Measurements from ENCODE around the gene ABHD18. TPM values are rescaled to one million over a fixed set of nuclear protein-coding genes. Genes with fewer than 3 reads are reported as not detected.
"Not testable (repeated sequence)": the region's sequence is repeated elsewhere in the genome, so short reads cannot be mapped to it uniquely, and the experiment has no call there.

The ABHD18 gene
- total RNA-seq: 10 to 100 TPM; 24.5 to 24.6 TPM

DNA sequence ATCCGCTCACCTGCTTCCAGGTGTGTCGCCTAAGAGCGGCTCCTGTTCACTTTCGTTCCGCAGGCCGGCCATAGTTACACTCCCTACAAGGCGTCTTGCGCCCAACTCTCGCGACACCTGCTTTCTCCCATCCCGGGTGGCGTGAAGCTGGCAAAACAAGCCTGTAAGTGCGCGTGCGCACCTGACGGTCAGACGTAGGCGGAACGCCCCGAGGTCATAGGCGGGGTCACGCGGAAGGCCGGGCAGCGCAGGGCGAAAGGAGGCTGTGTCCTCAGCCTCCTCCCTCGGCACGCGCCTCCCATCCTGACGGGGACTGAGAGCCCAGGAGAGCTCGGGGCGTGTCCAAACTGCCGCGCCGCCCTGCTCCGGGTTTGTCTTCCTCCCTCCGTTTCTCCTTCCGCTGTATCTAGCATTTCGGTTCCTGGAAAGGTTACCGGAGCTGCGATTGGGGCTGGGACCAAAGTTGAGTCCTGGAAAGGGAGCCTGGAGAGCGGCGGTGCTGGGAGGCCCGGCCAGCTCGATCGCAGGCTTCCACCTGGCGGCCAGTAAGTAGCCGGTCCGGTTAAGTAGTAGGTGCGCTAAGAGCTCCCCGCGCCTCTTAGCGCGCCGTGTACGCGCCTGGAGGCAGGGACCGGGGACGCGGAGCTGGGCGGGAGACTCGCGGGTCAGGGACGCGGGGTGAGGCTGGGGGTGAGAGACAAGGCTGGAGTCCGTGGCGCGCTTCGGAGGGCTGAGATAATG is at the start of gene ABHD18, which contains the start of gene MFSD8:
Gene ABHD18 (plus strand): TSS at position 345 of the 741 bp plus-strand sequence. CDS start 17,550 bp downstream, outside the sequence.
Gene MFSD8 (minus strand): TSS at position 112 of the 741 bp plus-strand sequence. CDS start 40 bp downstream, at position 72.
- ATAC-seq (replicated peaks): peak; percentile 97
- Mint-ChIP-seq H3K9me3 (no peaks in the 10 kb centered on the region), H3K4me1 (peaks cover 22% of the 10 kb centered on the region), H3K4me3 (peak within 1 kb of the TSS; percentile 97), H3K36me3 (ENCODE audit: low read depth) (peaks cover 50% of the 10 kb centered on the region), H3K27me3 (no peaks in the 10 kb centered on the region), H3K27ac (peak within 1 kb of the TSS; percentile 90)

DNA sequence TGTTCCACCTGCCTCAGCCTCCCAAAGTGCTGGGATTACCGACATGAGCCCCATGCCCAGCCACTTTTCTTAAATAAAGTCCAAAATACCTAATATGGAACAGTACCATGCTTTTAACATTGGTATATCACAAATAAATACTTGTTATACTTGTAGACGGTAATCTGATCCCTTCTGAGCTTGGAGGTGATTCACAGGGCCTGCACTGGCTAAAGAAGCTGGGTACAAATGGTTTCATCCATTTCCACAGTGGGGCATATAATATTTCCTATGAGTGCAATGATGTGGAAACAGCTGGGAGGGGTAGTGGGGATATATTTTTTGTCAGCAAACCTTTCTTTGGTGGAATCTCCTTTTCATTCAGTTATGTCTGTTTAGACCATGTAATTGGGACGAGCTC is 48.7 kb upstream of the ABHD18 start:
- H3K27ac Mint-ChIP-seq: no peak overlapping the region
- ATAC-seq (replicated peaks): no peak
- no peak overlapping the region for H3K4me3 Mint-ChIP-seq

DNA sequence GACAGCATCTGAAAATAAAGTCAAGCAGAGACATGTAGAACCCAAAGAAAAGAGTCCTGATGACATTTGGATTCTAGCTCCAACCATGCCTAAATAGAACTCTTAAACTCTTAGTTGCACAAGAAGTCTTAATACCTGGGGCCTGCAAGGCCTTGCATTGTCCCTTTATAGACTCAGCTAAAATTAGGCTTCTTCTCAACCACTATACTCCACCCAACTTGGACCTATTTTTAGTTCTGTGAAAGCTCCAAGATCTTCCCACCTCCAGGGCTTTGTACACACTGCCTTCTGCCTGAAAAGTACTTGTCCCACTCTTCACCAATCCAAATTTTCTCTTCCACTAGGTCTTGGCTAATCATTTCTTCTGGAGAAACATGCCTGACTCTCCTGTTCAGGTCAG is 48.1 kb upstream of the ABHD18 start:
- no peak overlapping the region for H3K27ac Mint-ChIP-seq
- no peaks in the 10 kb centered on the region for H3K27me3 Mint-ChIP-seq
- no peak overlapping the region for H3K4me3 Mint-ChIP-seq
- ATAC-seq (replicated peaks): no peak
- peaks cover 51% of the 10 kb centered on the region for H3K36me3 Mint-ChIP-seq (ENCODE audit: low read depth)
- H3K4me1 Mint-ChIP-seq: no peaks in the 10 kb centered on the region
- H3K9me3 Mint-ChIP-seq: no peaks in the 10 kb centered on the region

More for the DNA sequence above, 48.7 kb upstream of the ABHD18 start:
- H3K4me1 Mint-ChIP-seq: no peaks in the 10 kb centered on the region
- H3K9me3 Mint-ChIP-seq: no peaks in the 10 kb centered on the region
- peaks cover 44% of the 10 kb centered on the region for H3K36me3 Mint-ChIP-seq (ENCODE audit: low read depth)
- H3K27me3 Mint-ChIP-seq: no peaks in the 10 kb centered on the region

DNA sequence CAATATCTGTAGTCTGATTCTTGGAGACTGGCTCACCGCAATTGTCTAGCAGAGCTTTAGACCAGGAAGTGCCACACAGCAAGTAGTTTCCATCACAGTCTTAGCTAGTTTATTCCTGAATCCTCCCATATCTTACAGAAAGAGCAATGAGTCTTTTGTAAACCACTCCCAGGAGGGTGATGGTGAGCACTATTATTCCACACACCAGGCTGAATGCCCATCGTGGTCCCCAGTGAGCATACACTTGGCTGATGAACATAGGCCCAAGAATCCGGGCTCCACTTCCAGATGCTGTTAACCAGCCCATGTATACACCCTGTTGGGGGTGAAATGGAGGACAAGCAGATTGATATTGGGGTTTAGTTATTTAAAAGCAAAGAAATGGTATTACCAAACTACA is 44.7 kb upstream of the ABHD18 start:
- ATAC-seq (replicated peaks): no peak
- H3K9me3 Mint-ChIP-seq: no peaks in the 10 kb centered on the region
- no peaks in the 10 kb centered on the region for H3K4me1 Mint-ChIP-seq
- H3K27me3 Mint-ChIP-seq: no peaks in the 10 kb centered on the region
- no peak overlapping the region for H3K27ac Mint-ChIP-seq
- H3K4me3 Mint-ChIP-seq: no peak overlapping the region
- H3K36me3 Mint-ChIP-seq (ENCODE audit: low read depth): peaks cover 80% of the 10 kb centered on the region

DNA sequence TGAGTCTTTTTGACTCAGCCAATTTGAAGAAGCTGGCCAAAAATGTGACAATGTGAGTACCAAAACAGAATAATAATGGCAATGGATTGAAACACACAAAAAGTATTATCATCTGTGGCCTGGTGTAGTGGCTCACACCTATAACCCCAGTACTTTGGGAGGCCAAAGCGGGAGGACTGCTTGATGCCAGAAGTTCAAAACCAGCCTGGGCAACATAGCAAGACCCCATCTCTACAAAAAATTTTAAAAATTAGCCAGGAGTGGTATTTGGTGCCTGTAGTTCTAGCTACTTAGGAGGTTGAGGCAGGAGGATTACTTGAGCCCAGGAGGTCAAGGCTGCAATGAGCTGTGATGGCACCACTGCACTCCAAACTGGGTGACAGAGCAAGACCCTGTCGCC is 43.0 kb upstream of the ABHD18 start:
- no peaks in the 10 kb centered on the region for H3K9me3 Mint-ChIP-seq
- H3K36me3 Mint-ChIP-seq (ENCODE audit: low read depth): peaks cover 84% of the 10 kb centered on the region
- H3K27ac Mint-ChIP-seq: no peak overlapping the region
- ATAC-seq (replicated peaks): no peak
- no peaks in the 10 kb centered on the region for H3K4me1 Mint-ChIP-seq
- H3K4me3 Mint-ChIP-seq: no peak overlapping the region
- H3K27me3 Mint-ChIP-seq: no peaks in the 10 kb centered on the region

DNA sequence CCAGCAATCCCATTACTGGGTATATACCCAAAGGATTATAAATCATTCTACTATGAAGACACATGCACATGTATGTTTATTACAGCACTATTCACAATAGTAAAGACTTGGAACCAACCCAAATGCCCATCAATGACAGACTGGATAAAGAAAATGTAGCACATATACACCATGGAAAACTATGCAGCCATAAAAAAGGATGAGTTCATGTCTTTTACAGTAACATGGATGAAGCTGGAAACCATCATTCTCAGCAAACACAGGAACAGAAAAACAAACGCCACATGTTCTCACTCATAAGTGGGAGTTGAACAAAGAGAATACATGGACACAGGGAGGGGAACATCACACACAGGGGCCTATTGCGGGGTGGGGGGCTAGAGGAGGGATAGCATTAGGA is 39.5 kb upstream of the ABHD18 start:
- not testable (repeated sequence) for H3K4me3 Mint-ChIP-seq; ATAC-seq (replicated peaks); H3K27me3 Mint-ChIP-seq; H3K4me1 Mint-ChIP-seq; H3K9me3 Mint-ChIP-seq; H3K27ac Mint-ChIP-seq
- peaks cover 72% of the 10 kb centered on the region for H3K36me3 Mint-ChIP-seq (ENCODE audit: low read depth)

DNA sequence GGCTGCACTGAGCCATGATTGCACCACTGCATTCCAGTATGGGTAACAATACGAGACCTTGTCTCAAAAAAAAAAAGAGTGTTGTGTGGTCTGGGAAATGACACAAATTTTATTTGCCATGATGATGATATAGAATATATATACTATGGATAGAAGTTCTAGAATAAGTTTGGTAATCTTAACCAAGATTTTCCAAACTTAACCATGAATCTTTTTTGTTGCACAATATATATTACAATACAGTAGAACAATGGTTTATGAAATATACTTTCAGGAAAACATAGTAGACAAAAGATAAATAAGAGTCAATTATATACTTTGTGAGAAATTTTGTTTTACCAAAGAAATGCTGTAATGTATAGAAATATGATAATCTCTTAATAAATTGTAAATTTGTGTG is 35.0 kb upstream of the ABHD18 start:
- Mint-ChIP-seq H3K4me1 (no peaks in the 10 kb centered on the region), H3K27ac (no peak overlapping the region), H3K36me3 (ENCODE audit: low read depth) (peaks cover 39% of the 10 kb centered on the region), H3K4me3 (no peak overlapping the region), H3K27me3 (no peaks in the 10 kb centered on the region), H3K9me3 (no peaks in the 10 kb centered on the region)
- no peak for ATAC-seq (replicated peaks)

DNA sequence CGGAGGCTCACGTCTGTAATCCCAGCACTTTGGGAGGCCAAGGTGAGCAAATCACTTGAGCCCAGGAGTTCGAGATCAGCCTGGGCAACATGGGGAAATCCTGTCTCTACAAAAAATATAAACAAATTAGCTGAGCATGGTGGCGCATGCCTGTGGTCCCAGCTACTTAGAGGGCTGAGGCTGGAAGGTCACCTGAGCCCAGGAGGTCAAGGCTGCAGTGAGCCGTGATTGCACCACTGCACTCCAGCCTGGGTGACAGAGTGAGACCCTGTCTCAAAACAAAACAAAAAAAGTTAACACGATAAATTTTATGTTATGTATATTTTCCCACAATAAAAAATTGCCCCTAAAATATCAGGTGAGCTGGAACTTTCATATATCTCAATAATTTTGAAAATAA is 33.4 kb upstream of the ABHD18 start:
- not testable (repeated sequence) for H3K27me3 Mint-ChIP-seq; ATAC-seq (replicated peaks); H3K9me3 Mint-ChIP-seq; H3K27ac Mint-ChIP-seq; H3K4me1 Mint-ChIP-seq; H3K4me3 Mint-ChIP-seq
- peaks cover 30% of the 10 kb centered on the region for H3K36me3 Mint-ChIP-seq (ENCODE audit: low read depth)

DNA sequence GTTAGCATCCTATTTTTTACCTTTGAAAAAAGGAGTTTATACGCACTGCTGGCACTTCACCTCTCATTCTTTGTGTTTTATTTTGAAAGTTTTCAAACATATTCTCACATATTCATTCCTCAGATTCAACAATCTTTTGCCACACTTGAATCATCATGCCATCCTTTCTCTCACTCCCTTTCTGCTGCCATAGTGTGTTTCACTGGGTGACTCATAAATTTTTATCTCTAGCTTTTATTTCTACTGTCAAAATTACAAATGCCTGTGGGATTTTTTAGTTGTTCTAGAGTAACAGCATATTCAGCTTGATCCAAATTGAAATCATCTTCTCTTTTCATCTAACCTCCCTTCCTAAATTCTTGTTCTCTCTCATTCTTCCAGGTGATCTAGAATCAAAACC is 28.2 kb upstream of the ABHD18 start:
- no peak overlapping the region for H3K4me3 Mint-ChIP-seq
- peaks cover 50% of the 10 kb centered on the region for H3K36me3 Mint-ChIP-seq (ENCODE audit: low read depth)
- no peaks in the 10 kb centered on the region for H3K9me3 Mint-ChIP-seq
- H3K4me1 Mint-ChIP-seq: peaks cover 6% of the 10 kb centered on the region
- peak overlapping the region; percentile 41 for H3K27ac Mint-ChIP-seq
- H3K27me3 Mint-ChIP-seq: no peaks in the 10 kb centered on the region
- ATAC-seq (replicated peaks): peak; percentile 52

DNA sequence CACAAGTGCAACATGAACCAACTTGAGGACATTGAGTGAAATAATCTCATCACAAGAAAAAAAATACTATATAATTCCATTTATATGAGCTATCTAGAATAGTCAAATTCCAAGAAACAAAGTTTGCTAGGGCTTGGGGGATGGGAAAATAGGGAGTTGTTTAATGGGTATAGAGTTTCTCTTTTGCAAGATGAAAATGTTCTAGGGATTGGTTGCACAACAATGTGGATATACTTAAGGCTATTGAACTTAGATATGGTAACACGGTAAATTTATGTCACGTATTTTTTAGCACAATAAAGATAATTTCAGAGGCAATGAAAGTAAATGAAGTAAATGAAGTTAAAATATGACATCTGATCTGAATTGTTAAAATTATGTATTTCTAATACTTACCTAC is 8.1 kb upstream of the ABHD18 start:
- H3K4me3 Mint-ChIP-seq: no peak overlapping the region
- H3K9me3 Mint-ChIP-seq: no peaks in the 10 kb centered on the region
- no peak for ATAC-seq (replicated peaks)
- H3K36me3 Mint-ChIP-seq (ENCODE audit: low read depth): peaks cover 55% of the 10 kb centered on the region
- peaks cover 4% of the 10 kb centered on the region for H3K4me1 Mint-ChIP-seq
- no peaks in the 10 kb centered on the region for H3K27me3 Mint-ChIP-seq
- no peak overlapping the region for H3K27ac Mint-ChIP-seq

DNA sequence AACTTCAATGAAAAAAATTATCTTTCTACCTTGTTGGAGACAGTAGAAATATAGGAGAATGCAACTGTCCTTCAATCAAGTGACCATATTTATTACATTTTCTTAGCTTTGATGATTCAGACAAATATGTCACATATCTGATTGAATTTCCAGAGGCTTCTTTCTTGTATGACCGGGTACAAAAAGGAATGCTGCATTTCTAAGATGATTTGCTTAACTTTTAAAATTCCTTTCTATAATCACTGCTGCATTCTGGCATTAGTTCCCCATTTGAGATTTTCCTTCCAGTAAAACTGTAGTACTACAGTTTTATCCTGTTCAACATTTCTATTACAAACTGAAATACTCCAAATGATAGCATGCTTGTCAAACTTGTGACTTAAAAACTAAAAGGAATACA is 5.4 kb upstream of the ABHD18 start:
- no peak overlapping the region for H3K27ac Mint-ChIP-seq

DNA sequence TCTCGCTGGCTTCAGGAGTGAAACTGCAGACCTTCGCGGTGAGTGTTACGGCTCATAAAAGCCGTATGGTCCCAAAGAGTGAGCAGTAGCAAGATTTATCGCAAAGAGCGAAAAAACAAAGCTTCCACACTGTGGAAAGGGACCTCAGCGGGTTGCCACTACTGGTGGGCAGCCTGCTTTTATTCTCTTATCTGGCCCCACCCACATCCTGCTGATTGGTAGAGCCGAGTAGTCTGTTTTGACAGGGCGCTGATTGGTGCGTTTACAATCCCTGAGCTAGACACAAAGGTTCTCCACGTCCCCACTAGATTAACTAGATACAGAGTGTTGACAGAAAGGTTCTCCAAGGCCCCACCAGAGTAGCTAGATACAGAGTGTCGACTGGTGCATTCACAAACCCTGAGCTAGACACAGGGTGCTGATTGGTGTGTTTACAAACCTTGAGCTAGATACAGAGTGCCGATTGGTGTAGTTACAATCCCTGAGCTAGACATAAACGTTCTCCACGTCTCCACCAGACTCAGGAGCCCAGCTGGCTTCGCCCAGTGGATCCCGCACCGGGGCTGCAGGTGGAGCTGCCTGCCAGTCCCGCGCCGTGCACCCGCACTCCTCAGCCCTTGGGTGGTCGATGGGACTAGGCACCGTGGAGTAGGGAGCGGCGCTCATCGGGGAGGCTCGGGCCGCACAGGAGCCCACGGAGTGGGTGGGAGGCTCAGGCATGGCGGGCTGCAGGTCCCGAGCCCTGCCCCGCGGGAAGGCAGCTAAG is 1.4 kb upstream of the ABHD18 start:
- peak overlapping the region; percentile 56 for H3K27ac Mint-ChIP-seq
- H3K9me3 Mint-ChIP-seq; ATAC-seq (replicated peaks); H3K27me3 Mint-ChIP-seq: not testable (repeated sequence)
- peaks cover 22% of the 10 kb centered on the region for H3K4me1 Mint-ChIP-seq
- H3K4me3 Mint-ChIP-seq: peak overlapping the region; percentile 97
- H3K36me3 Mint-ChIP-seq (ENCODE audit: low read depth): peaks cover 48% of the 10 kb centered on the region

More for the DNA sequence above, 5.4 kb upstream of the ABHD18 start:
- no peak for ATAC-seq (replicated peaks)
- Mint-ChIP-seq H3K36me3 (ENCODE audit: low read depth) (peaks cover 50% of the 10 kb centered on the region), H3K4me3 (no peak overlapping the region), H3K27me3 (no peaks in the 10 kb centered on the region), H3K9me3 (no peaks in the 10 kb centered on the region), H3K4me1 (peaks cover 16% of the 10 kb centered on the region)

DNA sequence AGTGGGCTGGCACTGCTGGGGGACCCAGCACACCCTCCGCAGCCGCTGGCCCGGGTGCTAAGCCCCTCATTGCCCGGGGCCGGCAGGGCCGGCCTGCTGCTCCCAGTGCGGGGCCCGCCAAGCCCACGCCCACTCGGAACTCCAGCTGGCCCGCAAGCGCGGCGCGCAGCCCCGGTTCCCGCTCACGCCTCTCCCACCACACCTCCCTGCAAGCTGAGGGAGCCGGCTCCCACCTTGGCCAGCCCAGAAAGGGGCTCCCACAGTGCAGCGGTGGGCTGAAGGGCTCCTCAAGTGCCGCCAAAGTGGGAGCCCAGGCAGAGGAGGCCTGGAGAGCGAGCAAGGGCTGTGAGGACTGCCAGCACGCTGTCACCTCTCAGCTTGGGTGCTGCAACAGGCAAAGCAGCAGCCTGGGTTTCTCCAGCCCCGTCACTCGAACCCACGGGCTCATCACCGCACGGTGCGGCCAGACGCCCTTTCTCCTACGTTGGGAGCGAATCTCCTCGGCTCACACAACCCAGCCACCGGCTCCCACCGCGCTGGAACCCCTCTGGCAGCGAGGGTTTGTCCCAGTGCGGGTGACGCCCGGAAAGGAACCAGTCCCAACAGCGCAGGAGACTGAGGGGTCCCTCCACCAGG is 662 bp upstream of the ABHD18 start:
- ATAC-seq (replicated peaks): peak; percentile 11
- H3K27me3 Mint-ChIP-seq, H3K9me3 Mint-ChIP-seq: not testable (repeated sequence)
- Mint-ChIP-seq H3K4me1 (peaks cover 22% of the 10 kb centered on the region), H3K36me3 (ENCODE audit: low read depth) (peaks cover 50% of the 10 kb centered on the region), H3K4me3 (peak overlapping the region; percentile 97), H3K27ac (peak overlapping the region; percentile 90)

DNA sequence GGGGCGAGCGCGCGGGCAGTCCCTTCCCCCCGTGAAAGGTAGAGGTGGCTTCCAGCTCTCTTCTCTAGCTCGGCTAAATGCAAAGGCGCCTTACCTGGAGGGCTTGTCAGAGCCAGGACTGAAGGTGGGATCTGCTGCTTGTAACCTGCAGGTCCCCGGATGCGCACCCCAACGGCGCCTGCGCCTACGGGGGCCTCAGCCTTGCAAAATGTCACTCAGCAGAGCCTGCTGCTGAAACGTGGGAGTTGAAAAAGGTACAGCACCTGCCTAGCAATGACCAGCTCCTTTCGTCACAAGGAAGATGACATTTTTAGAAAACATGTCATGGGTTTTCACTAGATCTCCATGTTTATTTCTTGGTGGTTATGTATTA is 583 bp downstream of the ABHD18 start:
- no peaks in the 10 kb centered on the region for H3K27me3 Mint-ChIP-seq
- H3K4me1 Mint-ChIP-seq: peaks cover 22% of the 10 kb centered on the region
- H3K27ac Mint-ChIP-seq: peak overlapping the region; percentile 90
- no peaks in the 10 kb centered on the region for H3K9me3 Mint-ChIP-seq
- peaks cover 50% of the 10 kb centered on the region for H3K36me3 Mint-ChIP-seq (ENCODE audit: low read depth)
- ATAC-seq (replicated peaks): peak; percentile 51
- peak overlapping the region; percentile 97 for H3K4me3 Mint-ChIP-seq

All from activated T-helper 17 cell treated with anti-CD3 and anti-CD28 coated beads, Interleukin-2, amount 50 U/mL, for 72 hours (primary cell).